22Rv1 (cell line): Measurements from ENCODE around the gene LHFPL6.

Experiments
- H3K27ac ChIP-seq: fragments of 450-650 bp; 2 replicates; pipeline ENCODE4 v1.5.1; 2017
- CTCF ChIP-seq: fragments of 450-650 bp; IDR thresholded peaks from 2 replicates; pipeline ENCODE4 v1.5.1; 2017; ENCODE audit warnings: mild to moderate bottlenecking
- ZFX ChIP-seq: fragments of 450-650 bp; IDR thresholded peaks from 2 replicates; pipeline ENCODE4 v1.6.1; 2017; ENCODE audit warnings: antibody characterized with exemption, borderline replicate concordance

Gene LHFPL6

GRCh38 chr13:39567569-39567968, 35.4 kb downstream of the LHFPL6 start:
- H3K27ac ChIP-seq: peak overlapping the region; percentile 34; the same call in 1 of the 2 replicates
- TF ChIP-seq CTCF (no peak), ZFX (no peak)

GRCh38 chr13:39566216-39566869, 36.6 kb downstream of the LHFPL6 start:
- TF ChIP-seq CTCF (no peak), ZFX (no peak)
- H3K27ac ChIP-seq: no peak overlapping the region

- TF ChIP-seq CTCF: no peak
- no peak for TF ChIP-seq ZFX
- H3K27ac ChIP-seq: no peak overlapping the region
Observed at GRCh38 chr13:39565036-39565949, 37.7 kb downstream of the LHFPL6 start.

GRCh38 chr13:39563470-39563735, 39.6 kb downstream of the LHFPL6 start:
- no peak overlapping the region for H3K27ac ChIP-seq
- TF ChIP-seq ZFX (no peak), CTCF (no peak)

- TF ChIP-seq ZFX (no peak), CTCF (no peak)
- no peak overlapping the region for H3K27ac ChIP-seq
Observed at GRCh38 chr13:39561971-39562370, 41.0 kb downstream of the LHFPL6 start.

GRCh38 chr13:39559847-39560246, 43.1 kb downstream of the LHFPL6 start:
- TF ChIP-seq ZFX (no peak), CTCF (no peak)
- H3K27ac ChIP-seq: no peak overlapping the region
